Skeletal muscle tissue (tissue), 4 donors: ENCODE measurements around the gene TSHR. TPM values are rescaled to one million over a fixed set of nuclear protein-coding genes. Genes with fewer than 3 reads are reported as not detected.
"Not testable (repeated sequence)": the region's sequence is repeated elsewhere in the genome, so short reads cannot be mapped to it uniquely, and the experiment has no call there.

Experiments
- H3K27ac ChIP-seq: one replicate; pipeline ENCODE4 v1.7.0; 2013; ENCODE audit warnings: mild to moderate bottlenecking, low read depth, low read length, inconsistent platforms
- H3K27me3 ChIP-seq, 3 donors: one replicate each; pipeline ENCODE4 v1.7.0; 2013; ENCODE audit warnings: low read length in 3 of 3; ENCODE audit not compliant: control insufficient read depth in 3 of 3, insufficient read depth in 3 of 3
- H3K36me3 ChIP-seq, 3 donors: one replicate each; pipeline ENCODE4 v1.7.0; 2013; ENCODE audit warnings: low read length in 3 of 3; ENCODE audit not compliant: control insufficient read depth in 3 of 3, insufficient read depth in 3 of 3
- H3K4me1 ChIP-seq, 3 donors: one replicate each; pipeline ENCODE4 v1.7.0; 2013; ENCODE audit warnings: low read length in 3 of 3, mild to moderate bottlenecking in 3 of 3; ENCODE audit not compliant: control insufficient read depth in 3 of 3, insufficient read depth in 3 of 3
- H3K4me3 ChIP-seq, 3 donors: one replicate each; pipeline ENCODE4 v1.7.0; 2013; ENCODE audit warnings: low read length in 3 of 3
- H3K9ac ChIP-seq, 3 donors: one replicate each; pipeline ENCODE4 v1.7.0; 2013; ENCODE audit warnings: low read length in 3 of 3, mild to moderate bottlenecking in 3 of 3, moderate library complexity in 2 of 3, low read depth in 1 of 3
- H3K9me3 ChIP-seq, 3 donors: one replicate each; pipeline ENCODE4 v1.7.0; 2013; ENCODE audit warnings: low read length in 3 of 3; ENCODE audit not compliant: control insufficient read depth in 3 of 3
- total RNA-seq: library from RNA; depleted of rRNA; stranded (reverse); fragments of >200 nt; gene quantifications from one replicate; pipeline ENCODE4 v1.2.3, GENCODE V29; 2014
- donor health status: Osteomylitis.

The TSHR gene
- total RNA-seq, 1 donor from 2014 or later = under 0.01 TPM

- Histone ChIP-seq H3K4me3 (no peak overlapping the region), H3K27ac (no peak overlapping the region)
Measured at GRCh38 chr14:80946797-80947196, 8.6 kb upstream of the TSHR start.

DNA sequence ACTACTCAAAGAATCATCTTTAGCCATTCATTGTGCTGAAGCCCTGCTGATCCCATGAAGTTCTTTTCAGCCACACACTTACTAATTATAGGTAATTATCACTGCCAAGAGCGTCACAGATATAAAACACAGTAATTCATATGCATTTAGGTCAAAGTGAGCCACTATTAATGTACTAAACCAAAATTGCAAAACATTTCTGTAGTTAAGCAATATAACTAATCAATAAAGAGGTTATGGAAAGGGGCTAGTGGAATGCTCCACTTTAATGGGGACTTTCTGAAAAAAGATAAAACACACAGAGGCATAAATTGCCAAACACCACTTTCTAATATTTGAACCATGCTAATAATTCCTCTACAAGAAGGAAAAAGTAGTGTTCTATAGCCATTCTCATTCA, 7.1 kb upstream of the TSHR start:
- Histone ChIP-seq H3K4me1 (no peaks in the 10 kb centered on the region), H3K36me3 (no peaks in the 10 kb centered on the region)

More at GRCh38 chr14:80946797-80947196, 8.6 kb upstream of the TSHR start:
- Histone ChIP-seq H3K27me3 (peaks cover 0 to 4% (median 0%) of the 10 kb centered on the region in 3 donors), H3K9me3 (no peaks in the 10 kb centered on the region), H3K9ac (no peak overlapping the region), H3K36me3 (no peaks in the 10 kb centered on the region), H3K4me1 (peaks cover 0 to 4% (median 0%) of the 10 kb centered on the region in 3 donors)

GRCh38 chr14:80951491-80951890, 3.9 kb upstream of the TSHR start:
- Histone ChIP-seq H3K4me3 (no peak overlapping the region), H3K27ac (no peak overlapping the region), H3K4me1 (peaks cover 8 to 9% (median 8%) of the 10 kb centered on the region in 3 donors), H3K27me3 (peaks cover 0 to 4% (median 0%) of the 10 kb centered on the region in 3 donors), H3K9me3 (no peaks in the 10 kb centered on the region), H3K9ac (no peak overlapping the region), H3K36me3 (no peaks in the 10 kb centered on the region)

More for the DNA sequence above, 7.1 kb upstream of the TSHR start:
- Histone ChIP-seq H3K9me3 (no peaks in the 10 kb centered on the region), H3K27ac (no peak overlapping the region), H3K27me3 (peaks cover 0 to 4% (median 0%) of the 10 kb centered on the region in 3 donors), H3K9ac (no peak overlapping the region), H3K4me3 (no peak overlapping the region)

GRCh38 chr14:80953211-80953610, 2.2 kb upstream of the TSHR start:
- H3K27me3 ChIP-seq, H3K9me3 ChIP-seq, H3K36me3 ChIP-seq, H3K27ac ChIP-seq, H3K4me3 ChIP-seq, H3K4me1 ChIP-seq, H3K9ac ChIP-seq: not testable (repeated sequence)

- Histone ChIP-seq H3K27me3 (peaks cover 0 to 4% (median 0%) of the 10 kb centered on the region in 3 donors), H3K27ac (no peak overlapping the region), H3K9me3 (no peaks in the 10 kb centered on the region), H3K36me3 (no peaks in the 10 kb centered on the region), H3K9ac (peak overlapping the region; percentile 60 to 79 (median 69)), H3K4me1 (peaks cover 8 to 9% (median 8%) of the 10 kb centered on the region in 3 donors), H3K4me3 (peak overlapping the region; percentile 77 to 82 (median 81))
Measured at GRCh38 chr14:80954687-80955299, 628 bp upstream of the TSHR start.

GRCh38 chr14:80956102-80956501, 681 bp downstream of the TSHR start:
- H3K27ac ChIP-seq = no peak overlapping the region
- no peak overlapping the region for H3K9ac ChIP-seq
- H3K27me3 ChIP-seq = peaks cover 0 to 4% (median 0%) of the 10 kb centered on the region in 3 donors
- H3K9me3 ChIP-seq = no peaks in the 10 kb centered on the region
- H3K4me3 ChIP-seq = no peak overlapping the region
- H3K36me3 ChIP-seq = no peaks in the 10 kb centered on the region
- H3K4me1 ChIP-seq = peaks cover 8 to 9% (median 8%) of the 10 kb centered on the region in 3 donors

GRCh38 chr14:80956922-80957321, 1.5 kb downstream of the TSHR start:
- no peak overlapping the region for H3K27ac ChIP-seq
- H3K9me3 ChIP-seq = no peaks in the 10 kb centered on the region
- H3K36me3 ChIP-seq = no peaks in the 10 kb centered on the region
- no peak overlapping the region for H3K4me3 ChIP-seq
- peaks cover 0 to 4% (median 0%) of the 10 kb centered on the region in 3 donors for H3K27me3 ChIP-seq
- peaks cover 8 to 9% (median 8%) of the 10 kb centered on the region in 3 donors for H3K4me1 ChIP-seq
- no peak overlapping the region for H3K9ac ChIP-seq

DNA sequence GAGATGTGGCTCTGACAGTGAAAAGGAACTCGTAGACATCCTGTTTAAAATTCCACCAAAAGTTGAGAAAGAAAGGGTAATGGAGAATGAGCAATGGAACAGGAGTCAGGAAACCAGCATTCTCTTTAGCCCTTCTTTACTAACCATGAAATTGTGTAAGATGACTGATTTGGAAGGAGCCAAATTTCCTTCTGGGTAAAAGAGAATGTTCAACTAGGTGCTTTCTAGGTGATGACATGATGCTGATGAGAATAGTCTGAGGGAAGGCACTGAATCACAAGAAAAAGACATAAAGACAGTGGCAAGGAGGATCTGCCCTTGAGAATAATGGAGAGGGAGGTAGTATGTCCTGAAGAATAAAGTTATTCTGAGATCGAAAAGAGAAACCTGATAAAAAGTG, 2.2 kb downstream of the TSHR start:
- peaks cover 8 to 9% (median 8%) of the 10 kb centered on the region in 3 donors for H3K4me1 ChIP-seq
- no peak overlapping the region for H3K4me3 ChIP-seq
- no peaks in the 10 kb centered on the region for H3K36me3 ChIP-seq
- no peaks in the 10 kb centered on the region for H3K9me3 ChIP-seq
- H3K9ac ChIP-seq = no peak overlapping the region
- H3K27ac ChIP-seq = no peak overlapping the region
- H3K27me3 ChIP-seq = peaks cover 0 to 4% (median 0%) of the 10 kb centered on the region in 3 donors

DNA sequence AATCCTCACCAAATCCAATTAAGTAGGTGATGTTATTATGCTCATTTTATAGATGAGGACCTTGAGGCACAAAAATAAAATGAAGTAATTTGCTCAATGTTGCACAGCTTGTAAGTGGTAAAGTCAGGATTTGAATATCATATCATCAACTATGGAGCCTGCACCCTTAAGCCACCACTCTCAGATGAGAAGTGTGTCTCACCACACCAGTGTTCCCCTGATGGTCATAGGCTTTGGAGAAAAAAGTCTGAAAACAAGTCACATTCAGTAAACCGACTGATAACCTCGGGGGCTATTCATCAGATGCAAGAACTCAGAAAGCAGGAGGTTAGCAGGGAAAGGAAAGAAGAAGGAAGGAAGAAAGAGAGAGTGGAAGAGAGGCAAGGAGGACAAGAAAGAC, 2.8 kb downstream of the TSHR start:
- Histone ChIP-seq H3K9me3 (no peaks in the 10 kb centered on the region), H3K27me3 (peaks cover 0 to 4% (median 0%) of the 10 kb centered on the region in 3 donors), H3K9ac (no peak overlapping the region), H3K36me3 (no peaks in the 10 kb centered on the region), H3K4me3 (no peak overlapping the region), H3K27ac (no peak overlapping the region), H3K4me1 (peaks cover 8 to 9% (median 8%) of the 10 kb centered on the region in 3 donors)

- Histone ChIP-seq H3K27me3 (peaks cover 0 to 4% (median 0%) of the 10 kb centered on the region in 3 donors), H3K27ac (no peak overlapping the region), H3K4me1 (peaks cover 8 to 9% (median 8%) of the 10 kb centered on the region in 3 donors), H3K4me3 (no peak overlapping the region), H3K9ac (no peak overlapping the region), H3K9me3 (no peaks in the 10 kb centered on the region), H3K36me3 (no peaks in the 10 kb centered on the region)
Measured at GRCh38 chr14:80958939-80959338, 3.5 kb downstream of the TSHR start.
